NCI-H187 treated with DMSO at 0.1 percent for 48 hours (cell line): ENCODE measurements around the gene ZBTB40.

Source experiments
- DNase-seq: peaks from one replicate; lab custom pipeline; 2025; lab: John Stamatoyannopoulos, UW

The ZBTB40 gene

GRCh38 chr1:22426781-22427180 is 24.9 kb upstream of the ZBTB40 start:
- no peak for DNase-seq

- DNase-seq: peak; percentile 2
These were observed 23.0 kb upstream of the ZBTB40 start for GRCh38 chr1:22428672-22429071.

- no peak for DNase-seq
These were observed 19.7 kb upstream of the ZBTB40 start for GRCh38 chr1:22431965-22432364.

GRCh38 chr1:22434717-22435116 is 16.9 kb upstream of the ZBTB40 start:
- no peak for DNase-seq

DNA sequence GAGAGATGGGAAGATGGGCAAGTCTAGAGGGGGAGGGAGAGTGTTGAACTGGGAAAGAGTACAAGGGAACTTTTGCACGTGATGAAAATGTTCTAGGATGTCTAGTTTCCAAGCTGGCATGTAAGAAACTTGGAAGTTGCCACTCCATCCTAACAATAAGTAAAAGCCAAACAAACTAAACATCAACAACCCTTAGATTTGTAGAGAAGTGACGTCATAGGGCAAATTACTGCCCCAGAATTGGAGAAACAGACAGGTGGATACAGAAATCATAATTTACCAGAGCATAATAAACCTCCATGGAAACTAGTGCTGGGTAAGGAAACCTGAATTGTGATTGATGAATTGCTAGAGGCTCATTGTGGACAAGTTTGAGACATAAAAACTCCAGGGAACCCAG is 14.7 kb upstream of the ZBTB40 start:
- no peak for DNase-seq

- DNase-seq: no peak
These were observed 14.1 kb upstream of the ZBTB40 start for GRCh38 chr1:22437573-22437972.

DNA sequence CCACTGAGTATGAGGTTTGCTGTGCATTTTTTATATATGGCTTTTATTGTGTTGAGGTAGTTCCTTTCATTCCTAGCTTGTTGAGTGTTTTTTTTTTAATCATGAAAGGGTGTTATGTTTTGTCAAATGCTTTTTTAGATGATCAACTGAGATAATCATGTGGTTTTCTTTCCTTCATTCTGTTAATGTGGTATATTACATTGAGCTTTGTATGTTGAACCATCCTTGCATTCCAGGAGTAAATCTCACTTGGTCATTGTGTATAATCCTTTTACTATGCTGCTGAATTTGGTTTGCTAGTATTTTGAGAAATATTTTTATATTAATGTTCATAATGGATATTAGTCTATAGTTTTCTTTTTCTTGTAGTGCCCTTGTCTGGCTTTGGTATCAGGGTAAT is 11.1 kb upstream of the ZBTB40 start:
- no peak for DNase-seq

DNA sequence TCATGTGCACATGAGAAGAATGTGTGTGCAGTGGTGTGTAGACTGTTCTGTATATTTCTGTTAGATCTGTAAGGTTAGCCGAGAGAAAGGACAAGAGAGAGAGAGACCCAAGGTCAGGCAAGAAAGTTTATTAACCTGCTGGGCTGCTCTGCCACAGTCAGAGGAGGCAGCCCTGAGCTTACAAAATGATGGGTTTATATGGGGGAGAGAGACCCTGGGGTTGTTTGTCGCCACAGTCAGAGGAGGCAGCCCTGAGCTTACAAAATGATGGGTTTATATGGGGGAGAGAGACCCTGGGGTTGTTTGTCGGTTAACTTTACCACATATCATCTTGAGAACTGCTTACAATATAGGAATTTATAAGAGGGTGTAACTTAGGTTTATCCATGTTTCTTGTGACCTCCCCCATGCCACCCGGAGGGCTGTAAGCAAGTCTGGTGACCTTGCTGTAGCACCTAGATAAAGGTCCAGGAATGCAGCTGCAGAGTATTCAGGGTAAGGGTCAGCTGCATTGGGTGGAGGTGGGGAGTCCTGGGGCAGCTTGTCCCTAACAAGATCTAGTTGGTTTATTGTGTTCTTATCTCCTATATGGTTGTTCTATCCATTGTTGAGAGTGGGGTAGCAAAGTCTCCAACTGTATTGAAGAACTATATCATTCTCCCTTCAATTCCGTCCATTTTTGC is 9.3 kb upstream of the ZBTB40 start:
- DNase-seq: no peak

- no peak for DNase-seq
These were observed 8.3 kb upstream of the ZBTB40 start for GRCh38 chr1:22443332-22443731.

GRCh38 chr1:22444856-22445255 is 6.8 kb upstream of the ZBTB40 start:
- no peak for DNase-seq

DNA sequence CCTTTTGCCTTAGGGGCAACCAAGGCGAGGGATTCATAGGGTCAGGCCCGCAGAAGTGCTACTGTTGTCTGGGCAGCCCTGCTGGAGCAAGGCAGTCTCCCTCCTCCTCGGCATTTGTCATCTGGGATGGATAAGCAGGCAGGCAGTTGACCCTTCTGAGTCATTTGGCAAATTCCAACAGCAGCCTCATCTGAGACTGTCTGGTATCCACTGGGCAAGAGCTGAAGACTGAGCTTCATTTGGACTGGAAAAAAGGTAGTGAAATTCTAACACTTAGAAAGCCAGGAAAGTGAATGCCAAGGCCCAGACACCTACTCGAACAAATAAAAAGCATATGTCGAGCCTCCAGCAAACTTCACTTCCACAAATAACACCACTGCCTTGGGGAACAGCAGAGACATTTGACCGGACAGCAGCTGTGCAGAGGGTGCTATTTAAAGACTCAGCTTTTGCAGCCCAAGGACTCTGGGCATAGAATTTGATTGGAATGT is 4.0 kb upstream of the ZBTB40 start:
- no peak for DNase-seq

GRCh38 chr1:22449636-22450035 is 2.0 kb upstream of the ZBTB40 start:
- no peak for DNase-seq

- DNase-seq: no peak
These were observed 1.2 kb upstream of the ZBTB40 start for GRCh38 chr1:22450351-22451021.

GRCh38 chr1:22452481-22452957 is 868 bp downstream of the ZBTB40 start:
- no peak for DNase-seq

- no peak for DNase-seq
These were observed 1.5 kb downstream of the ZBTB40 start for GRCh38 chr1:22453181-22453580.

GRCh38 chr1:22454476-22455056 is 2.9 kb downstream of the ZBTB40 start:
- DNase-seq: no peak

DNA sequence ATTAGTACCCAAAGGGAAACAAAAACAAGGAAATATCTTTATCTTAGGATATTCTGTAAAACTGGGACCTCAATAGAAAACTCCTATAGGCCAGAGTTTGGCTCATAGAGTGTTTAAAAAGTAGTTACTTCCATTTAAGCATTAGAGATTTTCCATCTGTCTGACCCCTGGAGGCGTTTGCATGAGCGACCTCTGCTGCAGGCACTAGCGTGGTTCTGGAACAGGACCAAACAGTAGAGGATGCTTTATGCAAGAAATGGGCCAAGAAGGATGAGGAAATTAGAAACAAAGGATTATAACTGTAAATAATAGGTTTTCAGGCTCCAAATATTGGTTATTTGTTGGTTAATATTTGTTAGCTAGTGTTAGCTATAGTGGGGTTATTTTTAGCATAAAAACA is 5.7 kb downstream of the ZBTB40 start:
- DNase-seq: no peak

- DNase-seq: no peak
These were observed 6.2 kb downstream of the ZBTB40 start for GRCh38 chr1:22457836-22458235.

GRCh38 chr1:22461100-22461499 is 9.4 kb downstream of the ZBTB40 start:
- no peak for DNase-seq

DNA sequence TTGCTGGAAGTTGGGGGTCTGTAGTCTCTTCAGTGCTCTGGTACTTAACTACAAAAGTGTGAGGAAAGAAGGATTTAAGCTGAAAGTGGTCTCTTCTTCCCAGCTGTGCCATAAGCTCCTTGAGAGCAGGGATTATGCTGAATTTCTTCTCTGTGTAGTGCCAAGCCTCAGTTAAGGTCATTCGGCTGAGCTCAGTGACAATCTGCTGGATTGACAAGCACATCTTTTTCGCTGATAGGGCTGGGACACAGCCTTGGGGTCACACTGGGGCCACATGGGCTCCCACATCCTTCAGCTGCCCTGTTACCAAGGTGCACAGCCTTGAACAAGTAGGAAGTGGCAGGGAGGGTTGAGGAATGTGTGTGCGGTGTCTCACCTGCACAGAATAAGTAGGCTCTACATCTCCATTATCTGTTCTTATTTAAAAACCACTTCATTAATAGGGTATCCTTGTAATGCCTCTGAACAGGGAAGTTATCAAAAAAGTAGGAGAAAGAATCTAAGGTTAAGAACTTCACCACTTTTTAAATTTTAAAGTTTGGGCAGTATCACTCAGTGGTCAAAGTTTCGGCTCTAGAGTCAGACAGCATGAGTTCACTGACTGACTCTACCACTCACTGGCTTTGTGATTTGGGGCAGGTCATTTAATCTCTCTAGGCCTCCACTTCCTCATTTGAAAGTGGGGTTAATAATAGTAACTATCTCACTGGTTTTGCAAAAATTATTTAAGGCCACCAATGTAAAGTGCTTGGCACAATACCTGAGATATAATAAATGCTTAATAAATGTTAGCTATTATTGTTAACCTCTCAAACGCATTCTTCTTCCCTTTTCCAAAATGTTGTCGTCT is 10.3 kb downstream of the ZBTB40 start:
- DNase-seq: no peak

DNA sequence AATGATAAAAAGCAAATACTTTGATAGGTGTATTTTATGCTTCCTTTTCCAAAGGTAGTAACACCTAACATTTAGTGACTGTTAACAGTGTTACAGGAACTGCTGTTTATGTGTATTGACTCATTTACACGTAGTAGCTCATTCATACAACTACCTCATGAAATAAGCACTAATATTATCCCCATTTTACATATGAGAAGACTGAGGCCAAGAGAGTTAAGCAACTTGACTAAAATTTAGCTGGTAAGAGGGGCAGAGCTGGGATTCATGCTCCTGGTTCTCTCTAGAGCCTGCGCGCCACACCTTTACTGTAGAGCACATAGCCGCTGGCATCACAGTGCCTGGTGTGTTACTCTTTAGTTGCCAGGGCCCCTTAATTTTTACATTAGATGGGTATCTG is 11.3 kb downstream of the ZBTB40 start:
- DNase-seq: no peak

DNA sequence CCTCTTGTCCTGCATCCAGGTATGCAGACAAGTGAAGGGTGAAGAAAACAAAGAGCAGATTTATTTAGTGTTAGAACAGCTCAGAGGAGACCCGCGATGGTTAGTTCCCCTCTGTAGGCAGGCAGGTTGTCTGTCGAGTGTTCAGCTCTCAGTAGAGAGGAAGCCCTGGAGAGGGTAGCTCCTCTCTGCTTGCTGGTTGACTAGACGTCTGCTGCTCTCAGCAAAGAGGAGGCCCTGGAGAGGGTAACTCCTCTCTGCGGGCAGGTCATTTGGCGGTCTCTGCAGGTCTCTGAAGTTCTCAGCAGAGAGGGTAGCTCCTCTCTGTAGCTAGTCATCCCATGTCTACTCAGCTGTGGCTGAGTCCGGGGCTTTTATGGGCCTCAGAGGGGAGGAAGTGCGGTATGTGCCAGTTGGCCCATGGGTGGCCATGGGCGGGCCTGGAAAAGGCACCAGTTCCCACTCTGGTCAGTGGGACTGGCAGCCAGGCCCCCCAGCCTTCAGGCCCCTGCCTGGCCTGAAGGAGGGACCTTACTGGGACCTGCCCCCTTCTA is 13.4 kb downstream of the ZBTB40 start:
- DNase-seq: no peak
